CD8-positive, alpha-beta memory T cell (primary cell): ENCODE results near the gene MUC20. TPM values are rescaled to one million over a fixed set of nuclear protein-coding genes. Genes with fewer than 3 reads are reported as not detected.
"Not testable (repeated sequence)": the region's sequence is repeated elsewhere in the genome, so short reads cannot be mapped to it uniquely, and the experiment has no call there.

Source experiments
- CTCF ChIA-PET: fragments of 350-600 bp; sonication (Branson Sonifier 250); formaldehyde crosslinking; loops from one replicate; lab custom pipeline; 2021; ENCODE audit warnings: antibody characterized with exemption; lab: Charles Lee
- POLR2A ChIA-PET: fragments of 350-600 bp; sonication (Branson Sonifier 250); formaldehyde crosslinking; loops from one replicate; lab custom pipeline; 2021; ENCODE audit warnings: antibody characterized with exemption; lab: Charles Lee
- DNase-seq, 5 donors: peaks; one replicate each; pipeline versions ENCODE4 v3.0.0 to v3.0.0-alpha.2; 2020 to 2022; ENCODE audit warnings: mixed read lengths in 1 of 5
- H3K27ac ChIP-seq: one replicate; pipeline ENCODE4 v1.7.0; 2013; ENCODE audit warnings: low read depth, mild to moderate bottlenecking, low read length, moderate library complexity
- H3K27me3 ChIP-seq: 2 replicates; pipeline ENCODE4 v1.7.0; 2013; ENCODE audit warnings: low read length, mild to moderate bottlenecking; ENCODE audit not compliant: insufficient read depth, poor library complexity, severe bottlenecking
- H3K36me3 ChIP-seq: 2 replicates; pipeline ENCODE4 v1.7.0; 2013; ENCODE audit warnings: mild to moderate bottlenecking, low read length, moderate library complexity; ENCODE audit not compliant: insufficient read depth
- H3K4me1 ChIP-seq: 2 replicates; pipeline ENCODE4 v1.7.0; 2013; ENCODE audit warnings: mild to moderate bottlenecking, low read length, moderate library complexity; ENCODE audit not compliant: insufficient read depth
- H3K4me3 ChIP-seq: 2 replicates; pipeline ENCODE4 v1.7.0; 2013; ENCODE audit warnings: mild to moderate bottlenecking, low read length
- H3K9me3 ChIP-seq: 2 replicates; pipeline ENCODE4 v1.7.0; 2013; ENCODE audit warnings: mild to moderate bottlenecking, low read length
- H3K27ac Mint-ChIP-seq, 8 donors: one replicate each; pipeline ENCODE4 v1.8.0; 2020 to 2021; ENCODE audit warnings: mixed read lengths in 8 of 8, mild to moderate bottlenecking in 6 of 8, inconsistent platforms in 3 of 8, moderate library complexity in 3 of 8
- H3K27me3 Mint-ChIP-seq, 2 donors: one replicate each; pipeline ENCODE4 v1.8.0; 2020 to 2021; ENCODE audit warnings: mixed read lengths in 2 of 2, mild to moderate bottlenecking in 1 of 2, moderate library complexity in 1 of 2
- H3K36me3 Mint-ChIP-seq, 3 donors: one replicate each; pipeline ENCODE4 v1.8.0; 2020 to 2021; ENCODE audit warnings: mixed read lengths in 3 of 3, inconsistent platforms in 1 of 3, mild to moderate bottlenecking in 1 of 3
- H3K4me1 Mint-ChIP-seq, 3 donors: one replicate each; pipeline ENCODE4 v1.8.0; 2020 to 2021; ENCODE audit warnings: mixed read lengths in 3 of 3, inconsistent platforms in 1 of 3, mild to moderate bottlenecking in 1 of 3
- H3K4me3 Mint-ChIP-seq, 7 donors: one replicate each; pipeline ENCODE4 v1.8.0; 2020 to 2021; ENCODE audit warnings: mixed read lengths in 7 of 7, mild to moderate bottlenecking in 6 of 7, moderate library complexity in 4 of 7, inconsistent platforms in 2 of 7
- H3K9me3 Mint-ChIP-seq, 5 donors: one replicate each; pipeline ENCODE4 v1.8.0; 2020 to 2022; ENCODE audit warnings: mixed read lengths in 5 of 5, mild to moderate bottlenecking in 3 of 5, moderate library complexity in 2 of 5, inconsistent platforms in 1 of 5
- polyA plus RNA-seq: library from polyadenylated mRNA; unstranded; fragments of 300-500 nt; fragmentation: Illumina TruSeq; gene quantifications from one replicate; pipeline ENCODE4 v1.2.3, GENCODE V29; 2021
- total RNA-seq, 2 experiments: library from RNA; stranded (reverse); gene quantifications; one replicate each; pipeline ENCODE4 v1.2.3, GENCODE V29; 2021

Gene MUC20
- total and polyA plus RNA-seq, 3 experiments from 2014 or later = 0.95 to 0.96 TPM; not detected in 1

DNA sequence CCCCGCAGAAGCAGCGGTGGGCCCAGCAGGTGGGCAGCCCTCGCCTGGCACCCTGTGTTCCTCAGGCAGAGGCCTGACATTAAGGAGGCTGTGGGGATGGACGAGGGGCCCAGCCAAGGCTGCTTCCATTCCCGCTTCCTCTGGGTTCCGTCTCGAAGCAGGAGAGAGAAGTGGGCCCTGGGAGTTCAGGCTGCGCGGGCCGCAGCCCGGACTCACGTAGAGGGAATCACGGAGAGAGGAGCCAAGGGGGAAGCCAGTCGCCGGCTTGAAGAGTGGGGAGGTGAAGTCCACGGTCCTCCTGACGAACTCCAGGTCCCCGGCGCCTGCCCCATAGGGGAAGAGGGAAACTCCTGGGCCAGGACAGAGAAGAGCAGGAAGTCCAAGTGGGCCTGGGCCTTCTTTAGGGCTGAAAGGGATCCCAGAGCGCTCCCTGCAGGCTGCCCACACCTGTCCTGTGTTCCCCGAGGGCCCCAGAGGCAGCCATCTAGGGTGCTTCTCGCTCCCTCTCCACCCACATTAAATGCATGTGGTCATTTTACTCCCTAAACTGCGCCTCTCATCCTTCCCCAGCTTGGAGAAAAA lies 53.3 kb downstream of the MUC20 start:
- POLR2A ChIA-PET = no interaction called here
- H3K4me1 ChIP-seq = no peaks in the 10 kb centered on the region
- Mint-ChIP-seq H3K36me3 (no peaks in the 10 kb centered on the region), H3K27ac (no peak overlapping the region), H3K27me3 (no peaks in the 10 kb centered on the region), H3K4me3 (no peak overlapping the region), H3K9me3 (peaks cover 0 to 9% (median 8%) of the 10 kb centered on the region in 5 donors), H3K4me1 (peaks cover 6% of the 10 kb centered on the region in 3 donors)
- H3K36me3 ChIP-seq = no peaks in the 10 kb centered on the region
- H3K27ac ChIP-seq = no peak overlapping the region
- CTCF ChIA-PET = no interaction called here
- H3K27me3 ChIP-seq = no peaks in the 10 kb centered on the region
- no peak overlapping the region for H3K4me3 ChIP-seq
- no peak for DNase-seq
- no peaks in the 10 kb centered on the region for H3K9me3 ChIP-seq

DNA sequence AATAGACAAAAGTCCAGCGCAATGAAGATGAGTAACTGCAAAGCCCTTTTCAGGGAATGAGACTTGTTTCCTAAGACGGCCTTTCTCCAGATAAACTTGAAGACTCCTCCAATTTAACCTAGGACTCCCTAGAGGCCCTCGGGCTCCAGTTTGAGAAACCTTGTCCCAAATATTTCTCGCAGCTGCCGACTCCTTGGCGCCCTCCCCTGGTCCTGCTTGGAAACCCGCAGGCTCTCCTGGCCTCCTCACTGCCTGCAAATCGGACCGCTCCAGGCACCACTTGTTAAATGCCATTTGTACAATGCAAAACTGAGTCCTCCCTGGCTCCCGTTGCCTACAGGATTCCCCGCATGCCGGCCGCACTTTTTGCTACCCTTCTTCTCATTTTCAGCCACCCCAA lies 54.1 kb downstream of the MUC20 start:
- Mint-ChIP-seq H3K4me3 (no peak overlapping the region), H3K4me1 (peaks cover 9 to 15% (median 14%) of the 10 kb centered on the region in 3 donors), H3K27ac (no peak overlapping the region), H3K36me3 (no peaks in the 10 kb centered on the region), H3K27me3 (no peaks in the 10 kb centered on the region), H3K9me3 (peaks cover 0 to 17% (median 11%) of the 10 kb centered on the region in 5 donors)
- H3K36me3 ChIP-seq = no peaks in the 10 kb centered on the region
- H3K27me3 ChIP-seq = no peaks in the 10 kb centered on the region
- H3K4me1 ChIP-seq = no peaks in the 10 kb centered on the region
- no peak for DNase-seq
- no peak overlapping the region for H3K27ac ChIP-seq
- no peaks in the 10 kb centered on the region for H3K9me3 ChIP-seq
- H3K4me3 ChIP-seq = no peak overlapping the region
- ChIA-PET CTCF (no interaction called here), POLR2A (no interaction called here)

DNA sequence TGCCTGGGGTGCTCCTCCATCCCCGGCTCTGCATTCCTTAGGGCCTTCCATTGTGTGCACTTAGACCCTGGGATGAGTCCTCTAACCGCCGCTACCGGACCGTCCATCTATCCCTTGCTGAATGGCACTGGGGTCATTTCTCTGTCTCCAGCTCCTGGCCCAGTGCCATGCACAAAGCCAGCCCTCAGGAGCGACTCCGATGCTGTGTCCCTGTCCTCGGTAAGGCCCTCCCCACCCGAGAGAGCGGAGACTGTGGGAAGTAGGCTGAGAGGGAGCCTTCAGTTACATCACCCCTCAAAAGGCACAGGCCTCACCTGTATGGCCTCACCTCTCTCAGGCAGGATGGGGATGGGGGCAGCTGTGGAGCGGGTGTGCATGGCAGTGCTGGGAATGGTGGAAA lies 57.2 kb downstream of the MUC20 start:
- H3K4me3 Mint-ChIP-seq = no peak overlapping the region
- peaks cover 32 to 41% (median 34%) of the 10 kb centered on the region in 3 donors for H3K4me1 Mint-ChIP-seq
- H3K9me3 Mint-ChIP-seq = peaks cover 7 to 43% (median 35%) of the 10 kb centered on the region in 5 donors
- Histone ChIP-seq H3K27me3 (no peaks in the 10 kb centered on the region), H3K4me3 (no peak overlapping the region), H3K36me3 (no peaks in the 10 kb centered on the region), H3K9me3 (no peaks in the 10 kb centered on the region), H3K27ac (no peak overlapping the region), H3K4me1 (peaks cover 8% of the 10 kb centered on the region)
- ChIA-PET POLR2A (no interaction called here), CTCF (no interaction called here)
- peaks cover 0 to 21% (median 0%) of the 10 kb centered on the region in 3 donors for H3K36me3 Mint-ChIP-seq
- DNase-seq = no peak
- H3K27me3 Mint-ChIP-seq = peaks cover 0 to 2% of the 10 kb centered on the region in 2 donors
- peak overlapping the region in 2 of 8 donors; percentile 8 to 68 for H3K27ac Mint-ChIP-seq

DNA sequence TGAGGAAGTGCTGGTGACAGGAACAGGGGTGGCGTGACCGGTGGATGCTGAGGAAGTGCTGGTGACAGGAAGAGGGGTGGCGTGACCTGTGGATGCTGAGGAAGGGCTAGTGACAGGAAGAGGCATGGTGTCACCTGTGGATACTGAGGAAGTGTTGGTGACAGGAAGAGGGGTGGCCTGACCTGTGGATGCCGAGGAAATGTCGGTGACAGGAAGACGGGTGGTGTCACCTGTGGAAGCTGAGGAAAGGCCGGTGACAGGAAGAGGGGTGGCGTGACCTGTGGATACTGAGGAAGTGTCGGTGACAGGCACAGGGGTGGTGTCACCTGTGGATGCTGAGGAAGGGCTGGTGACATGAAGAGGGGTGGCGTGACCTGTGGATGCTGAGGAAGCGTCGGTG lies 60.5 kb downstream of the MUC20 start:
- H3K9me3 ChIP-seq, DNase-seq, H3K27me3 Mint-ChIP-seq, CTCF ChIA-PET, H3K4me3 ChIP-seq, H3K27me3 ChIP-seq, H3K27ac ChIP-seq, POLR2A ChIA-PET, H3K36me3 ChIP-seq: not testable (repeated sequence)
- H3K4me1 ChIP-seq = peaks cover 11% of the 10 kb centered on the region
- peaks cover 0 to 50% (median 3%) of the 10 kb centered on the region in 3 donors for H3K36me3 Mint-ChIP-seq
- peak overlapping the region in 5 of 7 donors; percentile 25 to 76 (median 60) for H3K4me3 Mint-ChIP-seq
- H3K4me1 Mint-ChIP-seq = peaks cover 59 to 70% (median 61%) of the 10 kb centered on the region in 3 donors
- peaks cover 19 to 70% (median 64%) of the 10 kb centered on the region in 5 donors for H3K9me3 Mint-ChIP-seq
- peak overlapping the region in 7 of 8 donors; percentile 18 to 93 (median 73) for H3K27ac Mint-ChIP-seq

Other genes starting within 250 kb of the MUC20 start
- 100 to 1,000 TPM; 106 to 109 TPM for gene PPP1R2, start 177.7 kb upstream of the MUC20 start, total RNA-seq
- 209 TPM for gene PPP1R2, start 177.7 kb upstream of the MUC20 start, polyA plus RNA-seq
- under 1 TPM in 1 of 2 experiments, not detected in 1; 0.20 TPM for gene APOD, start 137.0 kb upstream of the MUC20 start, total RNA-seq
- not detected for gene APOD, start 137.0 kb upstream of the MUC20 start, polyA plus RNA-seq
- under 1 TPM; 0.24 to 0.35 TPM for gene MUC4, start 91.0 kb downstream of the MUC20 start, total RNA-seq
- not detected for gene MUC4, start 91.0 kb downstream of the MUC20 start, polyA plus RNA-seq
- 10 to 100 TPM; 71.4 to 74.5 TPM for gene TNK2, start 187.6 kb downstream of the MUC20 start, total RNA-seq
- gene TNK2, start 187.6 kb downstream of the MUC20 start, polyA plus RNA-seq = 4.7 TPM